Fibroblast of skin of left quadriceps (primary cell): ENCODE results near the gene EXOC3.
A peak's percentile ranks its signal among the peaks of the same experiment; 100 is the strongest.
"Not testable (repeated sequence)": the region's sequence is repeated elsewhere in the genome, so short reads cannot be mapped to it uniquely, and the experiment has no call there.

Source experiments
- DNase-seq, 2 experiments: peaks; one replicate each; pipeline ENCODE4 v3.0.0-alpha.2; 2013; ENCODE audit warnings: low read depth in 2 of 2

The EXOC3 gene

GRCh38 chr5:442335-443238 is at the start of gene EXOC3:
EXOC3 (plus strand) TSS chr5:443176; CDS start chr5:446206, 3,030 bp downstream.
- peak; percentile 29 to 38 for DNase-seq

GRCh38 chr5:393846-394275 is 49.1 kb upstream of the EXOC3 start:
- no peak for DNase-seq

GRCh38 chr5:394671-395155 is 48.3 kb upstream of the EXOC3 start:
- no peak for DNase-seq

DNA sequence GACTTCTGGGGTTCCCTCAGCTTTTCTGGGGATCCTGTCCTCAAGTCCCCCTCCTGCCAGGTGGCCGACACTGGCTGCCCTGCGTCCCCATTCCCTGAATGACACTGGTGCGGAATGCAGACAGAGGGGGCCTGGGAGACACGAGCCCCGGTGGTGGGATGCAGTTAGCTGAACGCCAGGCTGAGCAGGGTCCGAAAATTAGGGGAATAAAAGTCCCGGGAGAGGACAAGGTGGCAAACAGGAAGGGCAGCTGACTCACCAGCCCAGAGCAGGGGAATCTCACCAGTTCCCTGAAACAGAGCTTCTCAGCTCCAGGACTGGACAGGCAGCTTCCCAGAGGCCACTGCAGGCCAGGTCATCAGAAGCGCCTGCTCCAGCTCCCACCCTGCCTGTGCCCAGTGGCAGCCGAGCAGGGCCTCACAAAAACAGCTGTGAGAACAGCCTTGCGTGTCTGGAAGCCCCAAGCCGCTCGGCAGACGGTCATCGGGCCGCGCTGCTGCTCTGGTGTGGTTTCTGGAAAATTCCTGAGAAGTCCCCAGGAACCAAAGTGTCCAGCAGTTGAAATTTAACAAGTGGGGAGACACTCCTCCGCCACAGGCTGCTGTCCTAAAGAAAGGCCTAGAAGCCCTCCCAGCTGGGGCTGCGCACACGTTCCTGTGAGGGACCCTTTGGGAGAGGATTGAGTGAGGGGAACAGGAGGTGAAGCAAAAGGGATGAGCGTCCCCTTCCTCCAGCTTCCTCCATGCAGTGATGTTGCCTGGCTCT is 47.6 kb upstream of the EXOC3 start:
- peak in 1 of 2 experiments; percentile 29 for DNase-seq

GRCh38 chr5:395921-396530 is 47.0 kb upstream of the EXOC3 start:
- DNase-seq = no peak

DNA sequence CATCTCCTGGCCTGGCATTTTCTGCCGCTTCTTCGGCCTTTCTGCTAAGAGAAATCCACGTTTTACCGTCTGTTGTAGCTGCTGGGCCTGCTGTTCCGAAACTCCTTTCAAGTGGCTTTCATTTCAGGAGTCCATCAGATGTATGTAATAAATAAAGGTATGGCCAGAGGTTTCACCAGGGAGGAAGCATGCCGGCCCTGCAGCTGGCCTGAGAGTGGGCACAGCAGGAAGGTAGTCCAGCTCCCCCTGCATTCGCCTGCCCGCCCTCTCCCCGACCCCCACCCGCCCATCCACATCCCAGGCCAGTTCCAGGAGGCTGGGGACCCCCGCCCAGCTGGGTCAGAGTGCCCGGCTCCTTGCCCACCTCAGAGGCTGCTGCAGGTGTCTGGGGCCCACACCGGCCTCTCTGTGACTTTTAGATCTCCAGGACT is 46.4 kb upstream of the EXOC3 start:
- DNase-seq = no peak

GRCh38 chr5:398141-398474 is 44.9 kb upstream of the EXOC3 start:
- DNase-seq = not testable (repeated sequence)

DNA sequence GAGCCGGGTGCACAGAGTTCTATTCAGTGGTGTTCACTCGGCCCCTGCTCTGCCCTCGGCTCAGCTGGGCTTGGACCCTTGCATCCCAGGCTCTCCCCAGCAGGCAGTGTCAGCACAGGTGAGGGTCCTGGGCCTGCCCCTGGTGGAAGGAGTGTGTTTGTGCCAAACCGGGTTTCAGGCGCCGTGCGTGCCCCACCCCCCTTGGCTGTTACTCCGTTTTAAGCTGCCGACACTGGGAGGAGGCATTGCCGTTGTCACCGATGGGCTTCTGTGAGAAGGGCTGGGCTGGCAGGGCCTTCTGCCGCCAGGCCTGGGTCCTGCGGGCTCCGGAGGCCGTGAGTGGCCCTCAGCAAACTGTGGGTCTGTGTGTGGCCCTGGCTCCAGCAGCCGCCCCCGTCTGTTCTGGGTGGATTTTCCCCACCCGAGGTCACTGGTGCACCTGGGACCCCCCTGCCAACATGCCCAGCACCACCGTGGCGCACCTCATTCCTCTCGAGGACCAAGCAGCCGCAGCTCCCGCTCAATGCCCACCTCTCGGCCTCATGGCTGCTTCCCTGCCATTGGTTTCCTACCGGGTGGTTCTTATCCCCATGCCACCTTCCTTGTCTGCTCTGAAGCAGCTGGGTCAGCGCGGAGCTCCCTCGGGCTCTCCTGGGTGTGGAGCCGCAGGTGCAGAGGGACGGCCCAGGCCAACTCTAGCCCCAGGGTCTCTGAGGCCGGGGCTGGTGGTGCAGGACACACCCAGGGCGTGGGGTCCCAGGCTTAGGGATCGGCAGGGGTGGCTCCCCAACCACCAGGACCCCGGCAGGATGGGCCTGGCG is 44.3 kb upstream of the EXOC3 start:
- no peak for DNase-seq

- peak; percentile 94 to 95 for DNase-seq
These were observed 43.4 kb upstream of the EXOC3 start for GRCh38 chr5:399296-400281.

- DNase-seq = peak; percentile 96 to 97
These were observed 42.5 kb upstream of the EXOC3 start for GRCh38 chr5:400282-401145.

- DNase-seq = no peak
These were observed 41.6 kb upstream of the EXOC3 start for GRCh38 chr5:401146-402034.

- DNase-seq = not testable (repeated sequence)
These were observed 40.8 kb upstream of the EXOC3 start for GRCh38 chr5:402219-402614.

DNA sequence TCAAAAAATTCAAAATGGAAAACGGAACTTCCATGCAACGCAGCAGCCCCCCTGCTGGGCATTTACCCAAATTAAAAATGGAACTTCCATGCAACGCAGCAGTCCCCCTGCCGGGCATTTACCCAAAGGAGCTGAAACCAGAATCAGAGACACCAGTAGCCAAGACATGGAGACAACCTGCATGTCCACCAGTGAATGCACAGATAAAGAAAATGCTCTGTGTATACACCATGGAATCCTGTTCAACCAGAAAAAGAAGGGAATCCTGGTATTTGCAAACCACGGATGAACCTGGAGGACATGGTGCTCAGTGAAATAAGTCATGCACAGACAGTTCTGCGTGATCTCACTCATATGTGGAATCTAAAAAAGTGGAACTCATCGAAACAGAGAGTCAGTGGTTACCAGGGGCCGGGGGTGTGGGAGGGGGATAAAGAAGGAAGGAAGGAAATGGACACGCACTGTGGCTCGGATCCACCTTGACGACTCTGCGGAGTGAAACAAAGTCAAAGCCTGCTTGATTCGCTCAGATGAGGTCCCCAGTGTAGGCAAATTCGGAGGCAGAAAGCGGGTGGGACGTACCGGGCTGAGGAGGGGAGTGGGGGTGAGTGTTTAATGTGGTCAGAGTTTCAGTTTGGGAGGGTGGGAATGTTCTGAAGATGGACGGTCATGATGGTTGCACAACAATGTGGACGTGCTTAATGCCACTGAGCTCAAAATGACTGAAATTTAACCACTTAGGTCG is 40.2 kb upstream of the EXOC3 start:
- DNase-seq = no peak

- DNase-seq = no peak
These were observed 39.0 kb upstream of the EXOC3 start for GRCh38 chr5:403995-404394.

- DNase-seq = no peak
These were observed 38.2 kb upstream of the EXOC3 start for GRCh38 chr5:404666-405241.

- DNase-seq = no peak
These were observed 37.6 kb upstream of the EXOC3 start for GRCh38 chr5:405421-405820.

- no peak for DNase-seq
These were observed 36.9 kb upstream of the EXOC3 start for GRCh38 chr5:406041-406440.
